Measurements from ENCODE around the gene ADAM15.

Gene ADAM15

GRCh38 chr1:155034318-155035208, 16.6 kb upstream of the ADAM15 start:
- Histone ChIP-seq H3K36me3 (ENCODE audit: control insufficient read depth, low read length) (no peaks in the 10 kb centered on the region), H3K27ac (ENCODE audit: low read depth, low read length) (no peak overlapping the region), H3K79me2 (ENCODE audit: control insufficient read depth, low read length) (no peaks in the 10 kb centered on the region), H4K20me1 (ENCODE audit: control insufficient read depth, insufficient read depth, low read depth, low read length) (no peaks in the 10 kb centered on the region), H3K9me2 (replicated peaks; ENCODE audit: control insufficient read depth, low read length) (no peaks in the 10 kb centered on the region), H3F3A (ENCODE audit: control insufficient read depth, insufficient read depth) (no peaks in the 10 kb centered on the region), H3K4me2 (ENCODE audit: low read length) (no peak overlapping the region), H3K4me3 (ENCODE audit: low read length) (no peak overlapping the region), H3K4me1 (ENCODE audit: control insufficient read depth, low read length) (no peaks in the 10 kb centered on the region), H3K9me3 (ENCODE audit: control insufficient read depth, insufficient read depth, low read length) (no peaks in the 10 kb centered on the region), H3K27me3 (ENCODE audit: control insufficient read depth, low read length) (peaks cover 28% of the 10 kb centered on the region)
- TF ChIP-seq EZH2phosphoT487 (IDR thresholded peaks at IDR 0.05; ENCODE audit: borderline replicate concordance, low read length) (no peak), CTCF (IDR thresholded peaks at IDR 0.05; ENCODE audit: low read depth, low read length, poor library complexity, severe bottlenecking) (no peak)

DNA sequence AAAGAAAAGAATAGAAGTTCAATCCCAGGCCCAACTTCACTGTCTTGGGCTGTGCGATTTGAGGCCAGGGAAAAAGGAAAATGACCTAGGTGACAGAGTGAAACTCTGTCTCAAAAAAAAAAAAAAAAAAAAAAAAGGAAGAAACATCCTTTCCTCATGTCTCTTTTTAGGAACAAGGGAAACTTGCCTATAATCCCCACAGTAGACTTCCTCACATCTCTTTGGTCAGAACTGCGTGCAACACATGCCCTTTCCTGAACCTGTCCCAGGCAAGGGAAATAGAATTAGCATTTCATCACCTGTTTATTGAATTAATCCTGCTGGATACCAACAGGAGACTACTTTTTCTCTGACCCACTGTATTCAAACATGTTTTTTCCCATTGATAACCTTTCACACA, 15.2 kb upstream of the ADAM15 start:
- no peaks in the 10 kb centered on the region for H3F3A ChIP-seq (ENCODE audit: control insufficient read depth, insufficient read depth)
- H4K20me1 ChIP-seq (ENCODE audit: control insufficient read depth, insufficient read depth, low read depth, low read length) = no peaks in the 10 kb centered on the region
- H3K4me2 ChIP-seq (ENCODE audit: low read length) = no peak overlapping the region
- H3K79me2 ChIP-seq (ENCODE audit: control insufficient read depth, low read length) = no peaks in the 10 kb centered on the region
- no peaks in the 10 kb centered on the region for H3K36me3 ChIP-seq (ENCODE audit: control insufficient read depth, low read length)
- no peaks in the 10 kb centered on the region for H3K9me3 ChIP-seq (ENCODE audit: control insufficient read depth, insufficient read depth, low read length)
- peaks cover 31% of the 10 kb centered on the region for H3K27me3 ChIP-seq (ENCODE audit: control insufficient read depth, low read length)
- H3K27ac ChIP-seq (ENCODE audit: low read depth, low read length) = no peak overlapping the region
- no peaks in the 10 kb centered on the region for H3K9me2 ChIP-seq (replicated peaks; ENCODE audit: control insufficient read depth, low read length)
- H3K4me3 ChIP-seq (ENCODE audit: low read length) = no peak overlapping the region
- TF ChIP-seq EZH2phosphoT487 (IDR thresholded peaks at IDR 0.05; ENCODE audit: borderline replicate concordance, low read length) (no peak), CTCF (IDR thresholded peaks at IDR 0.05; ENCODE audit: low read depth, low read length, poor library complexity, severe bottlenecking) (no peak)
- no peaks in the 10 kb centered on the region for H3K4me1 ChIP-seq (ENCODE audit: control insufficient read depth, low read length)

- Histone ChIP-seq H3K9me2 (replicated peaks; ENCODE audit: control insufficient read depth, low read length) (no peaks in the 10 kb centered on the region), H3K27ac (ENCODE audit: low read depth, low read length) (no peak overlapping the region), H4K20me1 (ENCODE audit: control insufficient read depth, insufficient read depth, low read depth, low read length) (no peaks in the 10 kb centered on the region), H3K4me1 (ENCODE audit: control insufficient read depth, low read length) (no peaks in the 10 kb centered on the region), H3K9me3 (ENCODE audit: control insufficient read depth, insufficient read depth, low read length) (no peaks in the 10 kb centered on the region), H3K4me3 (ENCODE audit: low read length) (no peak overlapping the region), H3F3A (ENCODE audit: control insufficient read depth, insufficient read depth) (no peaks in the 10 kb centered on the region), H3K36me3 (ENCODE audit: control insufficient read depth, low read length) (no peaks in the 10 kb centered on the region), H3K27me3 (ENCODE audit: control insufficient read depth, low read length) (peaks cover 37% of the 10 kb centered on the region), H3K4me2 (ENCODE audit: low read length) (no peak overlapping the region), H3K79me2 (ENCODE audit: control insufficient read depth, low read length) (no peaks in the 10 kb centered on the region)
- TF ChIP-seq CTCF (IDR thresholded peaks at IDR 0.05; ENCODE audit: low read depth, low read length, poor library complexity, severe bottlenecking) (no peak), EZH2phosphoT487 (IDR thresholded peaks at IDR 0.05; ENCODE audit: borderline replicate concordance, low read length) (no peak)
Observed at GRCh38 chr1:155037043-155037442, 14.1 kb upstream of the ADAM15 start.

Measured in DOHH2 (cell line).